HFFc6 (cell line): ENCODE measurements around the gene ZNF493. TPM values are rescaled to one million over a fixed set of nuclear protein-coding genes. Genes with fewer than 3 reads are reported as not detected.

Experiments
- DNase-seq: peaks from one replicate; pipeline ENCODE4 v3.0.0-alpha.2; 2018
- H3K27ac Mint-ChIP-seq: 2 replicates; pipeline ENCODE4 v1.8.0; 2020; ENCODE audit warnings: mild to moderate bottlenecking, mixed read lengths
- H3K27me3 Mint-ChIP-seq: 2 replicates; pipeline ENCODE4 v1.8.0; 2021; ENCODE audit warnings: mild to moderate bottlenecking, moderate library complexity, mixed read lengths; ENCODE audit not compliant: insufficient read depth
- H3K36me3 Mint-ChIP-seq: 2 replicates; pipeline ENCODE4 v1.8.0; 2021; ENCODE audit warnings: low read depth, mixed read lengths
- H3K4me1 Mint-ChIP-seq: 2 replicates; pipeline ENCODE4 v1.8.0; 2020; ENCODE audit warnings: low read depth, mixed read lengths
- H3K4me3 Mint-ChIP-seq: 2 replicates; pipeline ENCODE4 v1.8.0; 2020; ENCODE audit warnings: mild to moderate bottlenecking, moderate library complexity, mixed read lengths
- H3K9me3 Mint-ChIP-seq: 2 replicates; pipeline ENCODE4 v1.8.0; 2020; ENCODE audit warnings: mild to moderate bottlenecking, mixed read lengths
- CTCF ChIP-seq: fragments of 200-600 bp; sonication (generic); IDR thresholded peaks from 2 replicates; pipeline ENCODE4 v1.5.0; 2021; ENCODE audit warnings: antibody characterized with exemption, mild to moderate bottlenecking
- long read RNA-seq: library from polyadenylated mRNA; unstranded; transcript quantifications from one replicate; pipeline ENCODE4 v2.0.0, GENCODE V29; 2019
- total RNA-seq, 6 experiments: library from RNA; stranded (reverse); fragmentation: NEBNext Ultra II Directional; extraction: Animal tissue kit (Norgen Biotek cat#: 25700); gene quantifications; 2 replicates in 1 of 6; 3 replicates in 5 of 6; pipeline ENCODE4 v1.2.3, GENCODE V29; 2021

Gene ZNF493
- 1 to 10 TPM; 4.1 to 5.1 (median 4.3) TPM for total RNA-seq
- long read RNA-seq, partial matches to known transcripts, result 0 of 2 reads
- long read RNA-seq, other reads (novel, unspliced or antisense), result 2 of 2 reads

- H3K4me3 Mint-ChIP-seq, result peak within 1 kb of the TSS; percentile 100
Observed at GRCh38 chr19:21396893-21397572, at the start of gene ZNF493. Gene ZNF493, plus strand, starts transcription at chr19:21397133. Its CDS starts 105 bp downstream, at chr19:21397238.

GRCh38 chr19:21352830-21353229 lies 44.1 kb upstream of the ZNF493 start:
- H3K9me3 Mint-ChIP-seq, result peaks cover 30% of the 10 kb centered on the region
- peaks cover 1% of the 10 kb centered on the region; the same call in 1 of the 2 replicates for H3K27me3 Mint-ChIP-seq
- no peak for TF ChIP-seq CTCF
- no peak overlapping the region for H3K27ac Mint-ChIP-seq
- no peaks in the 10 kb centered on the region for H3K4me1 Mint-ChIP-seq
- peaks cover 13% of the 10 kb centered on the region; the same call in 1 of the 2 replicates for H3K36me3 Mint-ChIP-seq
- H3K4me3 Mint-ChIP-seq, result no peak overlapping the region
- no peak for DNase-seq

More at GRCh38 chr19:21396893-21397572, at the start of gene ZNF493:
- Mint-ChIP-seq H3K9me3 (peaks cover 50% of the 10 kb centered on the region), H3K27ac (peak within 1 kb of the TSS; percentile 95), H3K4me1 (peaks cover 16% of the 10 kb centered on the region; the same call in 1 of the 2 replicates), H3K36me3 (peaks cover 43% of the 10 kb centered on the region), H3K27me3 (peaks cover 2% of the 10 kb centered on the region)
- TF ChIP-seq CTCF, result no peak
- peak; percentile 92 for DNase-seq

GRCh38 chr19:21358768-21359451 lies 38.0 kb upstream of the ZNF493 start, which contains the start of gene ZNF738:
Gene ZNF738, plus strand, starts transcription at chr19:21359000. Its CDS starts 141 bp downstream, at chr19:21359141.
- DNase-seq, result peak; percentile 90
- TF ChIP-seq CTCF, result no peak
- Mint-ChIP-seq H3K4me1 (peaks cover 7% of the 10 kb centered on the region; the same call in 1 of the 2 replicates), H3K36me3 (peaks cover 24% of the 10 kb centered on the region), H3K27ac (peak within 1 kb of the TSS; percentile 97), H3K4me3 (peak within 1 kb of the TSS; percentile 97), H3K9me3 (peaks cover 20% of the 10 kb centered on the region), H3K27me3 (peaks cover 2% of the 10 kb centered on the region; the same call in 1 of the 2 replicates)

GRCh38 chr19:21362291-21362690 lies 34.6 kb upstream of the ZNF493 start:
- Mint-ChIP-seq H3K27ac (no peak overlapping the region), H3K4me3 (no peak overlapping the region), H3K36me3 (peaks cover 51% of the 10 kb centered on the region), H3K4me1 (peaks cover 7% of the 10 kb centered on the region; the same call in 1 of the 2 replicates), H3K27me3 (peaks cover 2% of the 10 kb centered on the region; the same call in 1 of the 2 replicates), H3K9me3 (peaks cover 11% of the 10 kb centered on the region)
- TF ChIP-seq CTCF, result no peak
- no peak for DNase-seq

- TF ChIP-seq CTCF, result no peak
- H3K27ac Mint-ChIP-seq, result no peak overlapping the region
- H3K27me3 Mint-ChIP-seq, result peaks cover 2% of the 10 kb centered on the region; the same call in 1 of the 2 replicates
- no peaks in the 10 kb centered on the region for H3K4me1 Mint-ChIP-seq
- H3K4me3 Mint-ChIP-seq, result no peak overlapping the region
- DNase-seq, result no peak
- H3K36me3 Mint-ChIP-seq, result peaks cover 61% of the 10 kb centered on the region
- peaks cover 92% of the 10 kb centered on the region for H3K9me3 Mint-ChIP-seq
Observed at GRCh38 chr19:21383980-21384582, 12.9 kb upstream of the ZNF493 start.
